IMR-90 (cell line): Measurements from ENCODE around the gene GTF3C1. TPM values are rescaled to one million over a fixed set of nuclear protein-coding genes. Genes with fewer than 3 reads are reported as not detected.

ENCODE experiments used
- ATAC-seq: fragments of 200-7000 bp; cut with Tn5 transposase; 2 replicates; pipeline ENCODE4 v1.9.1; 2020; ENCODE audit warnings: low read depth, mild to moderate bottlenecking, moderate library complexity
- BruUV-seq: library from RNA; stranded (reverse); fragments of 400-500 nt; replicated peaks from 2 replicates; lab custom pipeline; 2021; lab: Mats Ljungman, UMichigan
- CTCF ChIA-PET: fragments of 300-600 bp; formaldehyde crosslinking; extraction: SDS; loops from one replicate; lab custom pipeline; 2021; ENCODE audit warnings: antibody characterized with exemption; lab: Yijun Ruan, JAX
- POLR2A ChIA-PET: fragments of 300-600 bp; sonication (Branson Sonifier 250); formaldehyde crosslinking; loops from one replicate; lab custom pipeline; 2022; ENCODE audit warnings: antibody characterized with exemption; ENCODE audit not compliant: unreplicated experiment; lab: Charles Lee
- DNase-seq: peaks from one replicate; pipeline ENCODE4 v3.0.0; 2013
- H2AFZ ChIP-seq: replicated peaks from 2 replicates; pipeline ENCODE3; 2013; ENCODE audit warnings: low read length, mild to moderate bottlenecking; ENCODE audit not compliant: poor library complexity
- H2AK5ac ChIP-seq: 2 replicates; pipeline ENCODE4 v1.6.1; 2013; ENCODE audit warnings: low read depth, low read length, inconsistent platforms
- H2AK9ac ChIP-seq: replicated peaks from 2 replicates; pipeline ENCODE3; 2013; ENCODE audit warnings: mild to moderate bottlenecking, low read depth, low read length, moderate library complexity; ENCODE audit not compliant: poor library complexity
- H2BK120ac ChIP-seq: 2 replicates; pipeline ENCODE4 v1.6.1; 2013; ENCODE audit warnings: low read depth, low read length, inconsistent platforms
- H2BK15ac ChIP-seq: 3 replicates; pipeline ENCODE4 v1.6.1; 2013; ENCODE audit warnings: low read depth, low read length, inconsistent platforms
- H2BK20ac ChIP-seq: 2 replicates; pipeline ENCODE4 v1.6.1; 2013; ENCODE audit warnings: low read depth, mild to moderate bottlenecking, inconsistent platforms, low read length, moderate library complexity
- H2BK5ac ChIP-seq: 2 replicates; pipeline ENCODE4 v1.6.1; 2013; ENCODE audit warnings: mild to moderate bottlenecking, low read depth, low read length, inconsistent platforms; ENCODE audit not compliant: poor library complexity, severe bottlenecking
- H3K14ac ChIP-seq: replicated peaks from 2 replicates; pipeline ENCODE4 v1.6.1; 2013; ENCODE audit warnings: low read depth, low read length, inconsistent platforms
- H3K18ac ChIP-seq: 2 replicates; pipeline ENCODE4 v1.6.1; 2013; ENCODE audit warnings: low read depth, low read length, control low read depth
- H3K23ac ChIP-seq: 2 replicates; pipeline ENCODE4 v1.6.1; 2013; ENCODE audit warnings: low read depth, low read length, inconsistent platforms
- H3K27ac ChIP-seq: 2 replicates; pipeline ENCODE4 v1.5.1; 2013; ENCODE audit warnings: mild to moderate bottlenecking, control low read depth, low read length; ENCODE audit not compliant: insufficient read depth
- H3K27me3 ChIP-seq: 2 replicates; pipeline ENCODE4 v1.6.1; 2013; ENCODE audit warnings: low read length; ENCODE audit not compliant: control insufficient read depth, insufficient read depth
- H3K36me3 ChIP-seq: 2 replicates; pipeline ENCODE4 v1.6.1; 2013; ENCODE audit warnings: low read length, mixed read lengths; ENCODE audit not compliant: control insufficient read depth, insufficient read depth
- H3K4ac ChIP-seq: 2 replicates; pipeline ENCODE4 v1.6.1; 2013; ENCODE audit warnings: low read depth, low read length, inconsistent platforms
- H3K4me1 ChIP-seq: 2 replicates; pipeline ENCODE4 v1.6.1; 2013; ENCODE audit warnings: low read length, mixed read lengths; ENCODE audit not compliant: control insufficient read depth, insufficient read depth
- H3K4me2 ChIP-seq: 2 replicates; pipeline ENCODE4 v1.6.1; 2013; ENCODE audit warnings: low read depth, mild to moderate bottlenecking, control low read depth, low read length, moderate library complexity
- H3K4me3 ChIP-seq: 2 replicates; pipeline ENCODE4 v1.5.1; 2013; ENCODE audit warnings: low read depth, mild to moderate bottlenecking, control low read depth, low read length, moderate library complexity; ENCODE audit not compliant: insufficient read depth
- H3K56ac ChIP-seq: 2 replicates; pipeline ENCODE4 v1.6.1; 2013; ENCODE audit warnings: low read length, inconsistent platforms; ENCODE audit not compliant: insufficient read depth; ENCODE audit errors: extremely low read depth
- H3K79me1 ChIP-seq, 2 experiments: 2 replicates each; pipeline ENCODE4 v1.6.1; 2013; ENCODE audit warnings: low read length in 2 of 2, inconsistent platforms in 1 of 2, low read depth in 1 of 2
- H3K9ac ChIP-seq: 2 replicates; pipeline ENCODE4 v1.6.1; 2013; ENCODE audit warnings: low read depth, low read length, control low read depth
- H3K9me1 ChIP-seq: 2 replicates; pipeline ENCODE4 v1.6.1; 2013; ENCODE audit warnings: low read length, inconsistent platforms; ENCODE audit not compliant: insufficient read depth
- H3K9me3 ChIP-seq: 2 replicates; pipeline ENCODE4 v1.6.1; 2013; ENCODE audit warnings: low read length; ENCODE audit not compliant: control insufficient read depth, insufficient read depth
- H4K20me1 ChIP-seq: 2 replicates; pipeline ENCODE4 v1.6.1; 2013; ENCODE audit warnings: low read length, inconsistent platforms; ENCODE audit not compliant: insufficient read depth
- H4K5ac ChIP-seq: 2 replicates; pipeline ENCODE4 v1.6.1; 2013; ENCODE audit warnings: mild to moderate bottlenecking, low read depth, low read length, control low read depth
- H4K8ac ChIP-seq, 2 experiments: 2 replicates each; pipeline ENCODE4 v1.6.1; 2013; ENCODE audit warnings: low read depth in 2 of 2, low read length in 2 of 2, control low read depth in 1 of 2, inconsistent platforms in 1 of 2
- H4K91ac ChIP-seq: 2 replicates; pipeline ENCODE4 v1.6.1; 2013; ENCODE audit warnings: low read depth, low read length, inconsistent platforms; ENCODE audit not compliant: insufficient read depth
- BHLHE40 ChIP-seq: fragments of 150-350 bp; IDR thresholded peaks from 2 replicates; pipeline ENCODE4 v1.6.1; 2016; ENCODE audit warnings: mild to moderate bottlenecking, low read depth, low read length
- CHD1 ChIP-seq: IDR thresholded peaks from 2 replicates; pipeline ENCODE4 v1.6.1; 2012; ENCODE audit warnings: low read depth, low read length, improper control_type of control experiment
- MAFK ChIP-seq: IDR thresholded peaks from 2 replicates; pipeline ENCODE4 v1.6.1; 2012; ENCODE audit warnings: low read depth, low read length, improper control_type of control experiment
- NFE2L2 ChIP-seq: fragments of 150-350 bp; IDR thresholded peaks from 2 replicates; pipeline ENCODE4 v1.6.1; 2016; ENCODE audit warnings: low read depth, mild to moderate bottlenecking, low read length
- WGBS, 2 experiments: methylation state at CpG; one replicate each; pipeline versions ENCODE4 v1.1.5 to v1.1.7; 2013; ENCODE audit warnings: missing lambda C conversion rate in 2 of 2; ENCODE audit not compliant: insufficient read length in 1 of 2; ENCODE audit errors: extremely low coverage in 2 of 2; 5-methylcytosine and 5-hydroxymethylcytosine counted together
- dilution Hi-C: fragments of 300-500 bp; cut with HindIII; formaldehyde crosslinking; loops from one replicate; pipeline ENCODE4 v1.14.3; 2018; ENCODE audit warnings: low sequenced_read_pairs; ENCODE audit not compliant: unreplicated experiment
- in situ Hi-C: fragments of 300-500 bp; cut with MboI; formaldehyde crosslinking; loops from 3 replicates; pipeline ENCODE4 v1.14.3; 2019; ENCODE audit warnings: low sequenced_read_pairs, inconsistent platforms, mixed read lengths
- intact Hi-C: fragments of 100-400 bp; cut with micrococcal nuclease; formaldehyde crosslinking; loops from 2 replicates; pipeline ENCODE4 v1.10.0; 2022
- polyA plus RNA-seq, 3 experiments: library from polyadenylated mRNA; depleted of rRNA; stranded (reverse); fragments of >200 nt; gene quantifications; 2 replicates each; pipeline ENCODE4 v1.2.3, GENCODE V29; 2012; ENCODE audit warnings: low replicate concordance in 1 of 3
- total RNA-seq: library from RNA; depleted of rRNA; stranded (reverse); fragments of >200 nt; gene quantifications from 2 replicates; pipeline ENCODE4 v1.2.3, GENCODE V29; 2012
- TF ChIP-seq, protein P1 (sequence below): fragments of 150-350 bp; IDR thresholded peaks from 2 replicates; pipeline ENCODE4 v1.6.1; 2016; ENCODE audit warnings: low read depth, mild to moderate bottlenecking, low read length, moderate library complexity, borderline replicate concordance
- TF ChIP-seq, protein P2 (sequence below): fragments of 150-350 bp; IDR thresholded peaks from 2 replicates; pipeline ENCODE4 v1.6.1; 2017; ENCODE audit warnings: mild to moderate bottlenecking, antibody characterized with exemption, low read length, low read depth

The GTF3C1 gene
- total and polyA plus RNA-seq, 2 of the 4 experiments (the other 2 are of a cell fraction): 50.8 to 68.1 TPM

DNA sequence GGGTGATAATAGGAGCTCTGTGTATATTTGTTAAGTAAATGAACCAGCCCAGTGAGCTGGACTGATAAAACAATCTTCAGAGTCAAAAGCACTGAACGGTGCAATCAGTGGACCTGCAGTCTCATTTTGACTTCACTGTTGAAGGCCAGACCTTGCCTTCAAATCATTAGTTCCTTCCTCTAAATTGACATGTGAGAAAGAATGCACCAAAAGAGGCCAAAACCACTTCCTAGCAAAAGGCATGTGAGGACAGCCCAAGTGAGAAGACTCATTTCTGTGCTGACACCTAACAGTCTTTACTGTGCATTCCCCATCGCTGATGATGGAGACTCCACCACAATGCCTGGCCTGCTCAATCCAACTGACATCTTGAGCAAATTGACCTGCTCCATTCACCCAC, 10.6 kb downstream of the GTF3C1 start:
- Histone ChIP-seq H4K8ac (no peak overlapping the region), H3K18ac (no peak overlapping the region), H3K4me3 (no peak overlapping the region), H3K9ac (no peak overlapping the region), H2AK5ac (no peak overlapping the region), H3K27me3 (no peaks in the 10 kb centered on the region), H3K4me1 (no peaks in the 10 kb centered on the region), H2BK20ac (no peak overlapping the region), H3K79me1 (peaks cover 9 to 50% of the 10 kb centered on the region in 2 experiments), H2BK15ac (no peak overlapping the region), H3K4me2 (no peak overlapping the region), H3K4ac (no peak overlapping the region), H4K5ac (no peak overlapping the region), H3K14ac (no peak overlapping the region), H3K36me3 (peaks cover 69% of the 10 kb centered on the region), H2AFZ (no peak overlapping the region), H2BK120ac (no peak overlapping the region), H3K56ac (no peak overlapping the region), H2BK5ac (no peak overlapping the region), H3K9me1 (peaks cover 11% of the 10 kb centered on the region; the same call in 1 of the 2 replicates), H3K23ac (no peak overlapping the region), H4K91ac (no peak overlapping the region), H3K9me3 (no peaks in the 10 kb centered on the region), H3K27ac (no peak overlapping the region), H4K20me1 (peaks cover 14% of the 10 kb centered on the region), H2AK9ac (peak overlapping the region; percentile 15)
- intact Hi-C loops: no loop called here
- TF ChIP-seq MAFK (no peak), CHD1 (no peak), BHLHE40 (no peak), NFE2L2 (no peak)
- TF ChIP-seq, protein P1, sequence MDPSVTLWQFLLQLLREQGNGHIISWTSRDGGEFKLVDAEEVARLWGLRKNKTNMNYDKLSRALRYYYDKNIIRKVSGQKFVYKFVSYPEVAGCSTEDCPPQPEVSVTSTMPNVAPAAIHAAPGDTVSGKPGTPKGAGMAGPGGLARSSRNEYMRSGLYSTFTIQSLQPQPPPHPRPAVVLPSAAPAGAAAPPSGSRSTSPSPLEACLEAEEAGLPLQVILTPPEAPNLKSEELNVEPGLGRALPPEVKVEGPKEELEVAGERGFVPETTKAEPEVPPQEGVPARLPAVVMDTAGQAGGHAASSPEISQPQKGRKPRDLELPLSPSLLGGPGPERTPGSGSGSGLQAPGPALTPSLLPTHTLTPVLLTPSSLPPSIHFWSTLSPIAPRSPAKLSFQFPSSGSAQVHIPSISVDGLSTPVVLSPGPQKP: no peak
- TF ChIP-seq, protein P2, sequence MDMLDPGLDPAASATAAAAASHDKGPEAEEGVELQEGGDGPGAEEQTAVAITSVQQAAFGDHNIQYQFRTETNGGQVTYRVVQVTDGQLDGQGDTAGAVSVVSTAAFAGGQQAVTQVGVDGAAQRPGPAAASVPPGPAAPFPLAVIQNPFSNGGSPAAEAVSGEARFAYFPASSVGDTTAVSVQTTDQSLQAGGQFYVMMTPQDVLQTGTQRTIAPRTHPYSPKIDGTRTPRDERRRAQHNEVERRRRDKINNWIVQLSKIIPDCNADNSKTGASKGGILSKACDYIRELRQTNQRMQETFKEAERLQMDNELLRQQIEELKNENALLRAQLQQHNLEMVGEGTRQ: no peak
- no peak for ATAC-seq
- POLR2A ChIA-PET: no interaction called here
- dilution Hi-C loops: no loop called here
- DNase-seq: no peak
- BruUV-seq: no TSS peak
- 100% methylated on average over 1 of the region's 2 CpGs; no CpG with 5 or more reads in 1 of the 2 experiments for WGBS, 2 experiments
- in situ Hi-C loops: no loop called here
- CTCF ChIA-PET: no interaction called here
